22Rv1 (cell line): Measurements from ENCODE around the gene UBN2.

Source experiments
- ZFX ChIP-seq: fragments of 450-650 bp; IDR thresholded peaks from 2 replicates; pipeline ENCODE4 v1.6.1; 2017; ENCODE audit warnings: antibody characterized with exemption, borderline replicate concordance
- TF ChIP-seq, protein P1 (sequence below): fragments of 450-650 bp; IDR thresholded peaks from 2 replicates; pipeline ENCODE4 v1.5.1; 2017; ENCODE audit warnings: mild to moderate bottlenecking

DNA sequence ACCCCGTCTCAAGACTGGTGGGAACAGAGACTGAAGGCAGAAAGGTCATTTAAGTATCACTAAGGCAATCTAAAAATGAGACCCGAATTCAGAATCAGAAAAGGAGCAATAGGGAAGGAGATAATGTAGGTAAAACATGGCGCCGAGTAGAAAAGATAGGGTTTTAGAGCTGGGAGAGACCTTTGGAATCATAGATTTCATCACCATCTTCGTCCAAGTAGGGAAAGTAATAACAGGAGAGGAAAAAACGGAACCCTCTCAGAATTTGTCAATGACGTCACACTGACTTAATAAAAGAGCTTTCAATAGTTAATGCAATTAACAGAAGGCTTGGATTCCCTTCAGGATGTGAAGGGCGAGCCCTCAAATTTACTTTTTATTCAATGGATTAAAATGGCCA, 1.0 kb upstream of the UBN2 start:
- TF ChIP-seq, protein P1, sequence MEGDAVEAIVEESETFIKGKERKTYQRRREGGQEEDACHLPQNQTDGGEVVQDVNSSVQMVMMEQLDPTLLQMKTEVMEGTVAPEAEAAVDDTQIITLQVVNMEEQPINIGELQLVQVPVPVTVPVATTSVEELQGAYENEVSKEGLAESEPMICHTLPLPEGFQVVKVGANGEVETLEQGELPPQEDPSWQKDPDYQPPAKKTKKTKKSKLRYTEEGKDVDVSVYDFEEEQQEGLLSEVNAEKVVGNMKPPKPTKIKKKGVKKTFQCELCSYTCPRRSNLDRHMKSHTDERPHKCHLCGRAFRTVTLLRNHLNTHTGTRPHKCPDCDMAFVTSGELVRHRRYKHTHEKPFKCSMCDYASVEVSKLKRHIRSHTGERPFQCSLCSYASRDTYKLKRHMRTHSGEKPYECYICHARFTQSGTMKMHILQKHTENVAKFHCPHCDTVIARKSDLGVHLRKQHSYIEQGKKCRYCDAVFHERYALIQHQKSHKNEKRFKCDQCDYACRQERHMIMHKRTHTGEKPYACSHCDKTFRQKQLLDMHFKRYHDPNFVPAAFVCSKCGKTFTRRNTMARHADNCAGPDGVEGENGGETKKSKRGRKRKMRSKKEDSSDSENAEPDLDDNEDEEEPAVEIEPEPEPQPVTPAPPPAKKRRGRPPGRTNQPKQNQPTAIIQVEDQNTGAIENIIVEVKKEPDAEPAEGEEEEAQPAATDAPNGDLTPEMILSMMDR, result no peak
- TF ChIP-seq ZFX, result no peak
